Activated CD8-positive, alpha-beta memory T cell treated with anti-CD3 and anti-CD28 coated beads for 36 hours (primary cell): ENCODE measurements around the gene PAXIP1. TPM values are rescaled to one million over a fixed set of nuclear protein-coding genes. Genes with fewer than 3 reads are reported as not detected.

Source experiments
- CTCF ChIA-PET: fragments of 350-600 bp; sonication (Branson Sonifier 250); formaldehyde crosslinking; loops from one replicate; lab custom pipeline; 2021; ENCODE audit warnings: antibody characterized with exemption; lab: Charles Lee
- POLR2A ChIA-PET: fragments of 350-600 bp; sonication (Branson Sonifier 250); formaldehyde crosslinking; loops from one replicate; lab custom pipeline; 2021; ENCODE audit warnings: antibody characterized with exemption; lab: Charles Lee
- total RNA-seq, 2 experiments: library from RNA; stranded (reverse); gene quantifications; one replicate each; pipeline ENCODE4 v1.2.3, GENCODE V29; 2021

The PAXIP1 gene
- total RNA-seq, 2 experiments from 2014 or later = 28.4 to 30.4 TPM

- CTCF ChIA-PET = no interaction called here
- POLR2A ChIA-PET = no interaction called here
Measured at GRCh38 chr7:154905146-154905545, 97.8 kb downstream of the PAXIP1 start.

DNA sequence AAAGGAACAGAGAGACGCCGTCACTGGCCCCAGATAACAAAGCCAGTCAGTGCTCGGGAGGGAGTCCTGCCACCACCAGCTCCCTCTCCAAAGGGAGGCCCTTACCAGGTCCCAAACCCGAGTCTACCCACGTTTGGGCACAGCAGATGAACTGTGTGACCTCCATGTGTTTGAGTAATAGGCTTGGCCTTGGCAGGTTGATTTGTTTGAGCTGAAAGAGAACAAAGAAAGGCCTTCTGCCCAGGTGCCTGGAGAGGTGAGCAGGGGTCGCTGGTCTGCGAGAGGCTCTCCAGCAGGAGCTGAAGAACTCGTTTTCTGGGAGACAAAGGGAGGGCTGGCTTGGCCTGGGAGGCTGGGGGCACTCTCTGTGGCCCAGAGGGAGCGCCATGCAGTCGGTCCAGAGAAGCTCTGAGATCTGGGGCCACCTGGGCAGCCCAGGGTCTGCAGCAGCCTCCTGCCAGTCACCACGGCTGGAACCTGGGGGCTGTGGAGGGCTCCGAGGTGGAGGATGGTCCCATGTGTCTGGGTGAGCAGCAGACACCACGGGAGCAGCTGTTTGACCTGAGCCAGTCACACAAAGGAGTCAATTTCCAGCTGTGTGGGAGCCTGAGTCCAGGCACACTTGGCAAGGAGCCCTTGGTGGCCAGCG lies 99.7 kb downstream of the PAXIP1 start:
- CTCF ChIA-PET = no interaction called here
- POLR2A ChIA-PET = no interaction called here

DNA sequence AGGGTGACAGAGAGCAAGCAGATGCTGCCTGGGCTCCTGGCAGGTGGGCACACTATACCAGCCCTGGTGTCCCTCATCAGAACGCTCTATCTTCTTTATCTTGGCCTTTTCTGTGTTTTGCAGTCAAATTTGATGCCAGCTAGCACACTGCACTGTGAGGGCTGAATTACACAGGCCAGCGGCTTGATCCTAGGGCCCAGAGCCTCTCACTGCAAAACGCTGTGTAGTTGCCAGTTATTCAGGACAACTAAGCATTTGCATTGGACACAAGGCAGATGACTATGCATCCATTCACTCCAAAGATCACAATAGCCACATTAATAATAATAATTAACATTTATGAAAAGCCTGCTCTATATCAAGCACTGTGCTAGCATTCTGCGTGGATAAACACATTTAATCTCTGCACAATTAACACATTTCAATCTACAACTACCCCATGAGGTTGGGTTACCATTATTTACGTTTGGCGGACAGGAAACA lies 100.3 kb downstream of the PAXIP1 start:
- CTCF ChIA-PET = no interaction called here
- POLR2A ChIA-PET = no interaction called here

DNA sequence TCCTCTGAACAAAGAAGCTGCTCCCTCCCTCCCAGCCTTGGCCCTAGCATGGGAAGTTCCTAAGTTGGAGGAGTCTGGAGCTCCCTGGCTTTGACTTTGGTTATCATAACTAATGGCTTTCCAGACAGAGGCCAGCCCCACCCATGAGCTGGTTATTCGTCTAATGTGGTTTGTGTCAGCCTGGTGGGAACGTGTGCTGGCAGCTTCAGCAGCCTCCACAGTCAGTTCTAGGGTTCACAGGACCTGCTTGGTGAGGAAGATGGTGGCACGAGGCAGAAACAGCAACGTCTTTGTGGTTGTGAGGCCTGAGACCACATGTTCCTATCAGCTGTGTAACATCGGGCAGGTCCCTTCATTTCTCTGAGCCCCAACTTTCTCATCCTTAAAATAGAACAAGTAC lies 103.1 kb downstream of the PAXIP1 start:
- CTCF ChIA-PET = no interaction called here
- POLR2A ChIA-PET = no interaction called here

DNA sequence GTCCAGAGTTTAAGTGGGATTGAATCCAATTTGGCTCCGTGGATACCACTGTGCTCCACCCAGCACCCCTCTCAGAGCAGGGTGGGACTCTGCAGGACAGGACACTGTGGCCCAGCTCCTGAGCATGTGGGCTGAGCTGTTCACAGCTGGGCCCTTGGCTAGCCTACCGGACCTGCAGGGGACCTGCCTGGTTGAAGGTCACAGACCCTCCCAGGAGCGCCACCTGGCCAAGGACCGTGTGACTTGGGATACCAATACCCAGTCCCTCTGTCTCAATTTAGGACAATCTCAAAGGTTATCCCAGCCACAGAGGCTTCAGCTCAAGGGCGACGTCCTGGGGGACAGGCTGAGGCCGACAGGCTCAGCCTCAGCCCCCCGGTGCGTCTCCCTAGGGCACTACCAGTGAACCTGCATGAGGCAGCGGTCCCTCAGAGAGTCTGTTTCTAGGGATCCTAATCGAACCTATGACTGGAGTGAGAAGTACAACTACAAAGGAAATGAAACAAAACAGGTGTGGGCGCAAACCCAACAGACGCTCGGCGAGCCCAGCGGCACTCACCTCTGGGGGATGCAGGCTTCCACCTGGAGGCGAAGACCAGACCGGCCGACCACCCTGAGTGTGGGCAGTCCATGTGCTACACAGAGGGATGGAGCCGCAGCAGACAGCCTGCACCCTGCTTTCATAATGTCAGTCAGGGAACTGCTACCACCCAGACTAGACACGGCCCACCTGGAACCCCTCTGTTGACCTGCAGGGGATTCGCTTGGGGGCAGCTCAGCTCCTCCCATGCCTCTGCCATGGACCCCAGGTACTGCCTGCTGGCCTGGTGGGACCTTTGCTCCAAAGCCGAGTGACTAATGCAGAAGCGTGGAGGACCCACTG lies 103.7 kb downstream of the PAXIP1 start:
- CTCF ChIA-PET = no interaction called here
- POLR2A ChIA-PET = no interaction called here

DNA sequence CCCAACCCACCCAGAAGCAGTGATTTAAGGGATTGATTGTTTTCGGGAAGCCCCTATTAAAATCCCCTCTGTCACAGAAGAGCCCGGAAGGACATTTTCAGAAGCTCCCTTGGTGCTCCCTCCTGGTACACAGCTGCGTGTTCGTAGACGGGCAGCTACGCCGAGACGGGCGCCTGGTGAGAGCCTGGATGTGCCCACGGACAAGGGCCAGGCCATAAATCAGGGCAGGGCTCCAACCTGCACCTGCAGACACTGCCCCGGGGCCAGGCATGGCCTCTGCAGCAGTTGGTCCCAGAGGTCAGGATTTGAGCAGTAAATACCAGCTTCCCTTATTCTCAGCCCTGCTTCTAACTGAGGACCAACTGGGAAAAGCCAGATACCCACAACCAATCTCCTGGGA lies 106.8 kb downstream of the PAXIP1 start:
- CTCF ChIA-PET = no interaction called here
- POLR2A ChIA-PET = no interaction called here

Other genes starting within 250 kb of the PAXIP1 start
- gene HTR5A, start 67.2 kb upstream of the PAXIP1 start, total RNA-seq = not detected